Effector memory CD8-positive, alpha-beta T cell (primary cell): ENCODE results near the gene PSIP1.

ENCODE experiments used
- ATAC-seq: fragments of 150-1000 bp; cut with Tn5 transposase; replicated peaks from 2 replicates; pipeline ENCODE4 v1.10.0; 2021; ENCODE audit warnings: mild to moderate bottlenecking, moderate library complexity
- DNase-seq, 3 experiments: peaks; one replicate each; pipeline ENCODE4 v3.0.0; 2021
- H3K27ac Mint-ChIP-seq, 2 donors: one replicate each; pipeline ENCODE4 v1.8.0; 2022; ENCODE audit warnings: mild to moderate bottlenecking in 2 of 2, mixed read lengths in 2 of 2, moderate library complexity in 2 of 2
- H3K27me3 Mint-ChIP-seq, 2 donors: one replicate each; pipeline ENCODE4 v1.8.0; 2022; ENCODE audit warnings: mixed read lengths in 2 of 2
- H3K36me3 Mint-ChIP-seq: one replicate; pipeline ENCODE4 v1.8.0; 2022; ENCODE audit warnings: mild to moderate bottlenecking, moderate library complexity, mixed read lengths; ENCODE audit not compliant: insufficient read depth
- H3K4me1 Mint-ChIP-seq, 2 donors: one replicate each; pipeline ENCODE4 v1.8.0; 2022; ENCODE audit warnings: low read depth in 2 of 2, mixed read lengths in 2 of 2
- H3K4me3 Mint-ChIP-seq, 2 donors: one replicate each; pipeline ENCODE4 v1.8.0; 2022; ENCODE audit warnings: mild to moderate bottlenecking in 2 of 2, mixed read lengths in 2 of 2, moderate library complexity in 2 of 2
- H3K9me3 Mint-ChIP-seq, 2 donors: one replicate each; pipeline ENCODE4 v1.8.0; 2022; ENCODE audit warnings: mixed read lengths in 2 of 2

PSIP1 gene

GRCh38 chr9:15416880-15417279 lies 93.9 kb downstream of the PSIP1 start:
- no peaks in the 10 kb centered on the region for H3K36me3 Mint-ChIP-seq
- H3K27ac Mint-ChIP-seq: no peak overlapping the region
- ATAC-seq: peak; percentile 52
- H3K27me3 Mint-ChIP-seq: peaks cover 0 to 10% of the 10 kb centered on the region in 2 donors
- H3K9me3 Mint-ChIP-seq: no peaks in the 10 kb centered on the region
- no peak overlapping the region for H3K4me3 Mint-ChIP-seq
- peaks cover 7 to 9% of the 10 kb centered on the region in 2 donors for H3K4me1 Mint-ChIP-seq
- DNase-seq: peak; percentile 30 to 38 (median 30)
